GM18498 (cell line): Measurements from ENCODE around the gene ZNF346.
A peak's percentile ranks its signal among the peaks of the same experiment; 100 is the strongest.
"Not testable (repeated sequence)": the region's sequence is repeated elsewhere in the genome, so short reads cannot be mapped to it uniquely, and the experiment has no call there.

Source experiments
- ATAC-seq: cut with Tn5 transposase; IDR thresholded peaks from one replicate; pipeline ENCODE4 v1.9.1; 2021; ENCODE audit warnings: mild to moderate bottlenecking, moderate library complexity; ENCODE audit not compliant: unreplicated experiment

Gene ZNF346

GRCh38 chr5:177022386-177023302 is at the start of gene ZNF346:
TSS of gene ZNF346 (plus strand) at chr5:177022696. CDS start at chr5:177022739, 43 bp downstream.
- peak; percentile 88 for ATAC-seq

GRCh38 chr5:176979669-176980068 is 42.8 kb upstream of the ZNF346 start:
- no peak for ATAC-seq

- ATAC-seq, result no peak
These were observed 41.7 kb upstream of the ZNF346 start for GRCh38 chr5:176980818-176981217.

- not testable (repeated sequence) for ATAC-seq
These were observed 39.4 kb upstream of the ZNF346 start for GRCh38 chr5:176983112-176983511.

GRCh38 chr5:176983593-176983992 is 38.9 kb upstream of the ZNF346 start:
- ATAC-seq, result not testable (repeated sequence)

GRCh38 chr5:176984176-176984575 is 38.3 kb upstream of the ZNF346 start:
- ATAC-seq, result not testable (repeated sequence)

- peak; percentile 69 for ATAC-seq
These were observed 37.0 kb upstream of the ZNF346 start for GRCh38 chr5:176985516-176985915.

- no peak for ATAC-seq
These were observed 36.2 kb upstream of the ZNF346 start for GRCh38 chr5:176986280-176986679.

GRCh38 chr5:176987583-176987982 is 34.9 kb upstream of the ZNF346 start:
- no peak for ATAC-seq

- not testable (repeated sequence) for ATAC-seq
These were observed 29.4 kb upstream of the ZNF346 start for GRCh38 chr5:176993081-176993480.

- ATAC-seq, result peak; percentile 55
These were observed 27.9 kb upstream of the ZNF346 start for GRCh38 chr5:176994460-176995121.

- ATAC-seq, result no peak
These were observed 27.4 kb upstream of the ZNF346 start for GRCh38 chr5:176995122-176995490.

- ATAC-seq, result peak; percentile 57
These were observed 26.4 kb upstream of the ZNF346 start for GRCh38 chr5:176995896-176996767.

- ATAC-seq, result no peak
These were observed 25.7 kb upstream of the ZNF346 start for GRCh38 chr5:176996780-176997179.

GRCh38 chr5:176998828-176999227 is 23.7 kb upstream of the ZNF346 start:
- no peak for ATAC-seq

GRCh38 chr5:176999526-176999925 is 23.0 kb upstream of the ZNF346 start:
- ATAC-seq, result not testable (repeated sequence)

GRCh38 chr5:177003649-177004048 is 18.8 kb upstream of the ZNF346 start:
- no peak for ATAC-seq

- ATAC-seq, result no peak
These were observed 17.5 kb upstream of the ZNF346 start for GRCh38 chr5:177004961-177005360.

- ATAC-seq, result peak; percentile 53
These were observed 16.8 kb upstream of the ZNF346 start for GRCh38 chr5:177005619-177006264.

GRCh38 chr5:177006265-177006972 is 16.1 kb upstream of the ZNF346 start, which contains the start of gene UIMC1:
TSS of gene UIMC1 (minus strand) at chr5:177006779. CDS start at chr5:176982615, 24,164 bp downstream.
- peak; percentile 76 for ATAC-seq
